Hematopoietic multipotent progenitor cell treated with erythropoietin and hydrocortisone succinate and interleukin-3 and kit ligand, for 8 days (in vitro differentiated cells): ENCODE measurements around the gene PALB2.

Experiments used
- DNase-seq: peaks from one replicate; pipeline ENCODE4 v3.0.0-alpha.2; 2015

Gene PALB2

DNA sequence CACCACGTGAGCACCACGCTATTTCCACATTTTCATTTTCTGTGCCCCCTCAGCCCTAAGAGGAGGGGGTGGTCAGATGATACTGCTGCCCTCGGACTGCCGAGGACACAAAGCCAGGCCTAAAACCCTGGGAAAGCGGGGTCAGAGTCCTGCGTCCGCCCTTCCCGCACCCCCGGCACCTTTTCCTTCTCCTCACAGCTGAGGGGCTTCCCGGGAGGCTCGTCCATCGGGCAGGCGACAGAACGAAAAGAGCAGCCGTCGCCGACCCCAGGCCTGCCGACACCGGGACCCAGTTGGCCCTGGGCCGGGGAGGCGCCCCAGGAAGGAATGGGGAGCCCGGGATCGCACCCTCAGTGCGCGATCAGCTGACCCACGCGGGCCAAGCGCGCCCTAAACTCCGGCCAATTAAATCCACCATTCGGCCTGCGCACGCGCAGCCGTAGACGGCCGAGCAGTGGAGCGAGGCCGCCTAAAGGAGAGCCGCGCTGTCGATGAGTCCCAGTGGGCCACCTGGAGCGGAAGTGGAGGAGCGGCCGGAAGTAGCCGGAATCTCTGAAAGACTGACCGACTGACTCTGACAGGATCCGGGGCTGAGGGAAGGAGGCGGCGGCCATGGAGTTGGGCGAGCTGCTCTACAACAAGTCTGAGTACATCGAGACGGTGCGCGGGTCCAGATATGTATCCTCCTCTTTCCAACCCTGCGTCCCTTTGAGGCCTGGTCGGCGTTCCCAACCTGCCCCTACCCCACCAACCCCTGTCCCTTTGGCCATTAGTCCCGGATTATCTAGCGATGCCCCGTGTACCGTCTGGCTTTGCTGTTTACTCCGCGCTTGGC, at the start of gene PALB2, which contains the start of gene DCTN5:
Gene PALB2 (minus strand): TSS at position 380 of the 835 bp plus-strand sequence. CDS start 153 bp downstream, at position 227.
Gene DCTN5 (plus strand): TSS at position 536 of the 835 bp plus-strand sequence. CDS start 77 bp downstream, at position 613.
- peak; percentile 97 for DNase-seq

DNA sequence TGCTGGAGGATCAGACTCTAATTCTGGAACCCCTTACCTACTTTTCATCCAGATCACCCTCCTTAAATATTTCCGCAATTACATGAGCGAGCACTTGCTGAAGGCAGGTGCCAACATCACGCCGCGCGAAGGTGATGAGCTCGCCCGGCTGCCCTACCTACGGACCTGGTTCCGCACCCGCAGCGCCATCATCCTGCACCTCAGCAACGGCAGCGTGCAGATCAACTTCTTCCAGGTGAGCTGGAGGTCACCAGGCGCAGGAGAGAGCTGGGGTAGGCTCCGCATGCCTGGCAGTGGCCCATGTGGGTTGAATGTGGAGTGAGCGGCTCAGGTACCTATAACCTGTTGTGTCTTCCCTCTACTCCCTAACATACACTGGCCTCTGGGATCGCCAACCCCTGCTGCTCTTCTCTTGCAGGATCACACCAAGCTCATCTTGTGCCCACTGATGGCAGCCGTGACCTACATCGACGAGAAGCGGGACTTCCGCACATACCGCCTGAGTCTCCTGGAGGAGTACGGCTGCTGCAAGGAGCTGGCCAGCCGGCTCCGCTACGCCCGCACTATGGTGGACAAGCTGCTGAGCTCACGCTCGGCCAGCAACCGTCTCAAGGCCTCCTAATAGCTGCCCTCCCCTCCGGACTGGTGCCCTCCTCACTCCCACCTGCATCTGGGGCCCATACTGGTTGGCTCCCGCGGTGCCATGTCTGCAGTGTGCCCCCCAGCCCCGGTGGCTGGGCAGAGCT, 48.5 kb upstream of the PALB2 start:
- no peak for DNase-seq

DNA sequence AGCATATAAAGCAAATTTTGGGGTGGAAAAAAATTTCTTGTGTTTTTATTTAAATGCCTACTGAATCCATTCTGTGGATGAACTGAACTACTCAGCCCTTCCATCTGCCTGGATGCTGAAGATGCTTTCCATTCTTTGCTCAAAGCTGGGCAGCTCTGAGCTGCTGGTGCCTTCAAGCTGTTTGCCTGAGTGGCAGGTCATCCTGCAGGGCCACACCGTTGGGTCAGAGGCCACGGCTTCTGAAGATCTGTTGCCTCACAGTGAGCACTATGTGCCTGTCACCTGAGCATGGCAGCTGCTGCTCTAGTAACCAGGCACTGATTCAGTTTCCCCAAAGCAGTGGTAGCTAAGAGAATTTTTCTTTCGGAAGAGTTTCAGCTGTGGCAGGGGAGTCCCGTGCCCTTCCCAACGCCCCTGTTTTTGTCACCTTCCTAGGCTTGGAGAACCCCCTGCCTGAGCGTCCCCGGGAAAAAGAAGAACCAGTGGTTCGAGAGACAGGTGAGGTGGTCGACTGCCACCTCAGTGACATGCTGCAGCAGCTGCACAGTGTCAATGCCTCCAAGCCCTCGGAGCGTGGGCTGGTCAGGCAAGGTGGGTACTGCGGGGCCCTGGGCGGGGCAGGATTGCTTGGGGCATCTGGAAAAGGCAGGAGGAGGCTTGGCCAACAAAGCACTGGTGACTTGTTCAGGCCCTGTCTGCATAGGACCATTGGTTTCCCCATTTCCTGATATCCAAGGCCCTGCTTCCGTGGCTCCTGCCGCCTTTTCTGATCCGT, 46.1 kb upstream of the PALB2 start:
- no peak for DNase-seq

DNA sequence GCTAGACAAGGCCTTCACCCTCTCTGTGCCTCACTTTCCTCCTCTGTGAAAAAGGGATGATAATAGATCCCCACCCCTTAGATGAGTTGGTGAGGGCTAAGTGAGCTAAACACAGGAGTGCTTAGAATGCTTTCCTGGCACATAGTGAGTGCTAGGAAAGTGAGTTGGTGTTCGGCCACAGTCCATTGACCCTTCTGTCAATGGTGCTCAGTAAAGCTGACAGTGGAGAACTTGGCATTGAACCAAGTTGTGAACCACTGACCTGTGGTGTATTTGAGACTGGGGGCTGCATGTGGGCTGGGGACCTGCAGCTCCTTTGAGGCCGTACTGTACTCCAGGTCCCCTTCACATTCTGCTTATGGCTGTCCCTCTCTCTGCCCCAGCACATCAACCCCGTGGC, 42.4 kb upstream of the PALB2 start:
- no peak for DNase-seq

DNA sequence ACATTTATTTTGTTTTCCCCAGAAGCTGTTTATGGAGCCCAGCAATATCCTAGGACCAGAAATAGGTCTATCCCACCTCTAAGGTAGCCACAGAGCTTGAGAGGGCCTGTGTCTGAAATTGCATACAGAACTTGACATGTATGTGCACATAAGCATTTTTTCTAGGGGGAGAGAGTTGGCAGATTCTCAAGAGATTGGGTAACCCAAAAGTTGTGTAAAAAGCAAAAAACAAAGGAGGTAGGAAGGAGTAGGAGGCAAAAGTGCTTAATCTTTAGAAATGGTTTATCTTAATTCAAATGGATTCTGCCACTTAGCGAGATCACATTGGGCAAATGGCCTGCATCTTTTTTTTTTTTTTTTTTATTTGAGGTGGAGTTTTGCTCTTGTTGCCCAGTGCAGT, 41.1 kb upstream of the PALB2 start:
- DNase-seq = no peak

DNA sequence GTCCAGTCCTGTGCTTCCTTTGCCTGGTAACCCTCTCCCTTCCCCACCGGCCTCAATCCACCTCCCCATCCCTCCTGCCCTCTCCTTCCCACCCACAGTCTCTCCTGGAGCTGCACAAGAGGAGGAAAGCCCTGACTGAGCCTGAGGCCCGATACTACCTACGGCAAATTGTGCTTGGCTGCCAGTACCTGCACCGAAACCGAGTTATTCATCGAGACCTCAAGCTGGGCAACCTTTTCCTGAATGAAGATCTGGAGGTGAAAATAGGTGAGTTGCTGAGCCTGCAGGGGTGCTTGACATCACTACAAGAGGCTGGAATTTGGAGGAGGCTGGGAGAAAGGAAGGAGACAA, 38.9 kb upstream of the PALB2 start:
- no peak for DNase-seq

DNA sequence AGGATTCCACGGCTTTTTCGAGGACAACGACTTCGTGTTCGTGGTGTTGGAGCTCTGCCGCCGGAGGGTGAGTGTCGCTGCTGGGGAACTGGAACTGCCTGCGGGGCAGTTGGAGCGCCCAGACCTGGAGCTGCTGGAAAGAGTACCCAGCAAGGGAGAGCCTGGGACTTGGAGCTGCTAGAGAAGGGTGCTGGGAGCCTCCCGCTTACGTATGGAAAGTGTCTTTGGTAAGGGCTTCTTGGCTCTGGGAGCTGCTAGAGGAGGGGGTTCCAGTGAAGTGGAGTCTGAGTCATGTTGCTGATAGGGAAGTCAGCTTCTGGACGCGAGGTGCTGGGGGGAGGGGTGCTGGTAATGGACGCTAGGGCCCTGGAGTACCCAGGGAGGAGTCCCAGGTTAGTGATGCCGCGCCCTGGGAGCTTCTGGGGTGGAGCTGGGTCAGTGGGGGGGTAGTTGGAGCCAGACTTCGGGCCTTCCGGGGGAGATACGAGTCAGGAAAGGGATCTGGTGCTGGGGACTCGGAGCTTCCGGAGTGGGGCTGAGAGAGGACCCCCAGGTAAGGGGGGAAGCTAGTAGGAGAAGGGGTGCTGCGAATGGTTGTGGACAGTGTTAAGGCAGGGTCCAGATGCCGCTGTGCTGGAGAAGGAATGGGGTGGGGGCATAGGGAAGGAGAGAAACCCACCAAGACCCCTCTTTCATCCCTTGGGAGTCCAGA, 38.3 kb upstream of the PALB2 start:
- DNase-seq = peak; percentile 73

DNA sequence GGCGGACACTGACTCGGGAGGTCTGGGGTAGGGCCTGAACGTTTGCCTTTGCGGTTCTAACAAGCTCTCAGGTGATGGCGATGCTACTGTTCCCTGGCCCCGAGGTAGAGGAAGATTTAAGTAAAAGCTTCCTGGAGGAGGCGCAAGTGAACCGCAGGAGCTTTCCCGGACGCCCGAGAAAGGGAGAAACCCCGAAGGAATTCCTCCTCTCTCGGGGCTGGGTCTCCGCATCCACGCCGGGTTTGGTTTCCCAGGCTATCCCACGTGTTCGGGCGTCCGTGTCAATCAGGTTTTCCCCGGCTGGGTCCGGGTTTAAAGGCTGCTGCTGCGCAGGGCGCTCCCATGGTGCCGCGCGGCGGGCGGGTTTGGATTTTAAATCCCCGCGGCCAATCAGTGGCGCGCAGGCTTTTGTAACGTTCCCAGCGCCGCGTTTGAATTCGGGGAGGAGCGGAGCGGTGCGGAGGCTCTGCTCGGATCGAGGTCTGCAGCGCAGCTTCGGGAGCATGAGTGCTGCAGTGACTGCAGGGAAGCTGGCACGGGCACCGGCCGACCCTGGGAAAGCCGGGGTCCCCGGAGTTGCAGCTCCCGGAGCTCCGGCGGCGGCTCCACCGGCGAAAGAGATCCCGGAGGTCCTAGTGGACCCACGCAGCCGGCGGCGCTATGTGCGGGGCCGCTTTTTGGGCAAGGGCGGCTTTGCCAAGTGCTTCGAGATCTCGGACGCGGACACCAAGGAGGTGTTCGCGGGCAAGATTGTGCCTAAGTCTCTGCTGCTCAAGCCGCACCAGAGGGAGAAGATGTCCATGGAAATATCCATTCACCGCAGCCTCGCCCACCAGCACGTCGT, 37.5 kb upstream of the PALB2 start, which contains the start of gene PLK1:
Gene PLK1 (plus strand): TSS at position 460 of the 844 bp plus-strand sequence. CDS start 44 bp downstream, at position 504.
- peak; percentile 91 for DNase-seq

DNA sequence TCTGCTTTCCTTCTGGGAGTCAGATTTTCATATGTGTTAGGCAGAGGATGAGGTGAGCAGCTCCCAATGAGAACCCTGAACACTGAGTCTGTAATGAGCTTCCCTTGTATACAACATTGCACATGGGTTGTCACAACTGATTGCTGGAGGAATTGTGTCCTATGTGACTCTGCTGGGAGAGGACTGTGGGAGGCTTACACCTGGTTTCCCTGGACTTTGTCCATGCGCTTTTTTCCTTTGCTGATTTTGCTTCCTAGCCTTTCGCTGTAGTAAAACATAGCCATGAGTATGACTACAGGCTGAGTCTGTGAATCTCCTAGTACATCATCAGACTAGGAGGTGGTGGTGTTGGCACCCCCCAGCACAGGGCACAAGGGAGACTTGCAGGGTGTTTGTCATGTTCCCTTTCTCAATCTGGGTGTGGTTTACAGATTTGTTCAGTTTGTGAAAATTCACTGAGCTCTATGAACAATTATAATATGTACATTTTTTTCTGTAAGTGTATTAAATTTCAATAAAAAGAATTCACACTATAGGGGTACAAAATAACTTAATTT, 35.9 kb upstream of the PALB2 start:
- DNase-seq = no peak

DNA sequence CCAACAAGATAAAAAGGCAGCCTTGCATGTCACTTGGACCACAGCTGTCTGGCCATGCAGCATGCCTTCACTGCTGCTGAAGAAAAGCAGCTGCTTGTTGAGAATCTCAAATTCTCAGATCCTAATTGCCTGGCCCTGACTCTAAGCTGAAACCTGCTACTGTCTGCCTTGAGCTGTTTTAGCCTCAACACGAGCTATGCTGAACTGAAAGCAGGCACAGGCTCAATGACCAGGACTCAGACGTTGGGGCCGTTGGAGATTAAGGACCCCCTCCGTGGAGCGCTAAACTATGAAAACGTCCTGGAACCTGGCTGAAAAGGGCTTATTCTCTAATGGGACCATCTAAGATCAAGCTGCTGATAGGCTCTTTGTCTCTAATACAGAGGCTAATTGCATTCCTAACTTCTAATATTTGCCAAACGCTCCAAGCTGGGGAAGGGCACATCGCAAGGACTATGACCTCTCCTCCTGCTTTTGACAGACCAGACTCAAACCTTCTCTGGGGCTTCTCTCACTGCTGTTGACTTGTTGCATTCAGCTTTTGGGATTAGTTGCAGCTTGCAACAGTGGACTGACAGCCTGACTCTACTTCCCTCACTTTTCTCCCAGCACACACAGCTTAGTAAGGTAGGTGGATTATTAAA, 33.0 kb upstream of the PALB2 start:
- no peak for DNase-seq

DNA sequence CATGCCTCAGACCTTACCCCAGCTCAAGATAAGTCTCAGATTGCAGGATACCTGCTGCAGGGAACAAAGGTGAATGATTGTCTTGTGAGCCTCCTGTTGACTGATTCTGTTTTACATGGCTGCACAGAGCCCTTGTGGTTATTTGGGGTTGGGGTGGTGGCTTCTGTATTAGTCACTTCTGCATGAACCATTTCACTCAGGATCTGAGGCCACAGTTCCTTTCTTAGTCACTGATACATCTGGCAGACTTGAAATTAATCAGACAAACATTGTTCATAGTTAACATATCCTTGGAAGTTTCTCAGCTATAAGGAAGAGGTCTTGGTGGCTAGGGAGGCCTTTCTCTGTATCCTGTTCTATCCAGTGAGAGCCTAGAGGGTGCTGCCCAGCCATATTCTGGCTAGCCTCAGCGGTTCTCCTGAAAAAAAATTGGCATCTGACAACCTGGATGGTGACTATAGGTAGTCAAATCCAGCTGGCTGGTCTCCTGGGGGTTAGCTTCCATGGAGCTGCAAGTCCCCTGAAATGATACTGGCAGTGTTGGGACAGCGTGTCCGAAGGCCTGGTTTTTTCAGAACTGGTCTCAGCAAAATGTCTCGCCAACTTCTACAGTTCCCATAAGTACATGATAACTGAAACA, 29.1 kb upstream of the PALB2 start:
- DNase-seq = no peak

DNA sequence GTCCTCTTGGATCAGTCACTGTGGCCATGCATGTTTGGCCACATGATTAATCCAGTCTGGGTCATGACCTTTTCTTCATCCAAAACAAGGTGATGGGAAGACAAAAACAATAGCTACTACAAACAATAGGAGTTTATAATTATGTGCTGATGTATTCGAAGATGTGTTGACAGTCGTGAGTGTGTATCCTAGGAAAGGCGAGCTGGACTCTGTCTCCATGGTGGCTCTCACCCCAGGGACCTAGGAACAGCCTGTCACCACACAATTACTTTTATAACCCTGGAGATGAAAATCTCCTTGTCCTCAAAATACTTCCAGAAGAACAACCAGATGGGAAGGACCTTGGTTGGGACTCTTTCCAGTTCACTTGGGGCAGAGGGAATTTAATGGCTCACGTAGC, 27.8 kb upstream of the PALB2 start:
- DNase-seq = no peak

DNA sequence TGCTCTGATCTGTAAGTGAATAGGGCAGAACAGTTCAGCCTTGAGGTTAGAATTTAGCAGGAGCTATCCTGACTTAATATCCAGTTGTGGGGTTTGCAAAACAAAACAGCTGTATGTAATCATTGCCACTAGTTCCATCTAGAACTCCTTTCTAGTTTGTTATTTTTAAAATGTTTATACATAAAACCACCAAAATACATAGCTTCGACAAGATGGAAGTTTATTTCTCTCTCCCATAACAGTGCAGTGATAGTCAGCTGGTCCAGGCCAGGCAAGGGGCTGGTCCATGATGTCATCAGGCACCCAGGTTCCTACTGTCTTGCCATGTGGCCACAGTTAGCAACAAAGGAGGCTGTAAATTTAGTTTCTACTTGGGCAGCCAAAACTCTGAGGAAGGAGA, 27.1 kb upstream of the PALB2 start:
- DNase-seq = no peak

DNA sequence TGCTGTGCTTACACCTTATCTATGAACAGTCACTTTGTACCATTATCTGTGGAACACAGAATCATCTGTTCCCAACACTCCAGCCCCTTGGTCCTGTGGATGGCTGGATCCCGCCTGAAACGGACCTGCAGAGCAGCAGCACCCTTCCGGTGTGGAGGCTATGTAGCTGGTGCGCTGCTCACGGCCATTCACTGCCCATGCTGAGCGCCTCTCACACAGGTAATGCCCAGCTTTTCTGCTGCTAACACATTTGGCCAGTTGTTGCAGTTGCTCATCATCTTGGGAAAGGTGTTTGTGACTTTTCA, 26.2 kb upstream of the PALB2 start:
- DNase-seq = peak; percentile 55

DNA sequence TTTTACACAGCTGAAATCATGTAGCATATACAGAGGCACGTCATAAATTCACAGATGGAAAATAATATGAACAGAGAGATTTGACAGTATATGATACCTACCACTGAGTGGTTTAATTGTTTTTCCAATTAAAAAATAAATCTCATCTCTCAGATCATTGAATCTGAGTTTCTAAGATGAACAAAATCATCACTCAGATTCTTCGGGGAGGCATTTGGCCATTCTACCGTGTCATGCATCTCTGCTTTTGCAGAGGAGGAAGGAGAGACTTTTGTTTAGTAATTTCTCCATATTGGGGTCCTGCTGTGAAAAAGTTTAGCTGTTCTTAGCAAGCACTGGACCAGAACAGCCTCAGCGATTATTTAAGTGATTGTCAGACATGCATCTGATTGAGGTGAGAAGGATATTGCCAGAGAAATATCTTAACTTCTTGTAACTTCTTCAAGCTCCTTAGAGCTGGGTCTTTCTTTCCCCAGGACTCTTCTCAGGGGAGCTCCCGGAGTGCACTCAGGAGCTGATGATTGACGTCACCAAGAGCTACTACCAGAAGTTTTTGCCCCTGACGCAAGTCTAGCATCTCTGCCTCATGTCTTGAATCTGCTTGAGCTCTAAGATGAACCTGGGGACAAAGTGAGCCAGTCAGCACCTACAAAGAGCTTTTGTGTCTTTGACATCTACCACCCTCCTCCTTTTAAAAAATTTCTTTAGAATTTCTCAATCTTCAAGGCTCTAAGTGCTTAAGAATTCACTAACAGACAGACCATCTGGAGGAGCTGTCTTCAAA, 25.7 kb upstream of the PALB2 start:
- no peak for DNase-seq

DNA sequence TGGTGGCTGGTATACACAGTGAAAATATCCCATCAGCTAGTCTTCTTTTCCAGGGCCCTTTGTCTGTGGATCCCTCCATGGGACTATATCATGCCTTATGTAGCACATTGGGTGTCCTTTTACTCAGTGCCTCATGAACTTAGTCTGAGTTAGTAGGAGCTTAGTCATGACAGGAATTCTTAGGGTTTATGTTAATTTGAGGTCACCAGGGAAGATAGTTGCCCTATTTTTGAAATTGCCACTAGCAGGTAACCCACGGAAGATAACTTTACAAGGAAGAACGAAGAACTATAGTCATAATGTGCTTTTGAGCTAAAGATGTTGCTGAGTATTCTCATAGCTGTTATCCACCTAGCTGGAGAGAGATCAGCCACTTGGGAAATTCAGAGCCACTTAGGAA, 22.8 kb upstream of the PALB2 start:
- DNase-seq = no peak

DNA sequence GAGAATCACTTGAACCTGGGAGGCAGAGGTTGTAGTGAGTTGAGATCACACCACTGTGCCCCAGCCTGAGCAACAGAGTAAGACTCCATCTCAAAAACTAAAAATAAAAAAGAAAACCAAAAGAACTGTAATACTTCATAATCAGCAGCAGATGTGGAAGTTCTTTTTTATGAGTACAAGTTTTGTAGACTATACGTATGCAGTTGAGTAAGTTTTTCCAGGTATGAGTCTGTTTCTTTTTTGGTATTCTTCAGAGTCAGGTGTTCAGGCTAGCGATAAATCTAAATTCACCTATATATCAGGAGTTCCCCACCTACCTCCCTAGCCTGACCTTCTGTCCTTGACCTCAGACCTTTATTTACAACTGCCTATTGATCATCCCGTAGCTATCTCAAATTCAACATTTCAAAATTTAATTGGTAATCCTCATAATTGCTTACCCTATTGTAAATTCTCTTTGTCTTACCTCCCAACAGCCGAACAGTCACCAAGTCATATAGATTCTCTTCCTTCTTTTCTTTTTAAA, 10.9 kb upstream of the PALB2 start:
- no peak for DNase-seq

DNA sequence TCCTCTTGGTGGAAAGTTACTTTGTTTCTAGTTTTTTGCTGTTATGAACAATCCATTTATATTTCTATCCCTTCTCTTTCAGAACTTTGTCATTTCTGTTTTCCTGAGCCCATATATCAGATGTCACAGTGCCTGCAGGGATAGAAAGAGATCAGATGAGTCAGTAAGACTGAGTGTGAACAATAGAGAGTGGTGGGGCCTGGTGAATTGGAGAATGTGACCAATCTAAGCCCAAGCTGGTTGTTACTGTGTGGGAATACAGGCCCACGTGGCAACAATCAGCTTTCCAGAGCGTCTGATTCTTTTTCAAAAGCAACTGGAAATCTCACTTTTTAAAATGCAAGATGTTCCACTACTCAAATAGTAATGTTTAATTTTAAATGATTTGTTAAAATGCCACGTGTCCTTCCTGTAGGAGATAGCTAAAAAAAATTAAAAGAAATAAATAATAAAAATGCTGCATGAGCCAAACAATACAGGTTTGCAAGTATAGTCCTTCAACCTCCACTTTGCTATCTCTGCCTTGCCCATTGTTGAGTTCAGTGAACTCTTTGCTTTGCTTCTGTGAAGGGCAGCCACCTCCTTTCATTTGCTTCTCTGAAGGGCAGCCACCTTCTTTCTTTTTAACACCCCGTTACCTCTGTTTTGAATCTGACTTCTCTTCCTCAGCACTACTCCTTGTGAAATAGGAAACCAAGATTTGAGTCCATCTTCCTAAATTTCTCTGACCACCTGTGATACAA, 9.7 kb upstream of the PALB2 start:
- DNase-seq = no peak
